HepG2 (cell line): ENCODE measurements around the gene ITGB5. TPM values are rescaled to one million over a fixed set of nuclear protein-coding genes. Genes with fewer than 3 reads are reported as not detected.
A peak's percentile ranks its signal among the peaks of the same experiment; 100 is the strongest.

Experiments used
- CC2D1A ChIP-seq: sonication (generic); formaldehyde crosslinking; IDR thresholded peaks from 2 replicates; pipeline ENCODE4 v1.8.1; 2023; ENCODE audit warnings: mild to moderate bottlenecking, missing genetic modification reagents
- CHD2 ChIP-seq: IDR thresholded peaks from 2 replicates; pipeline ENCODE4 v1.6.1; 2011; ENCODE audit warnings: low read depth, low read length, improper control_type of control experiment
- GPN1 ChIP-seq: sonication (generic); formaldehyde crosslinking; IDR thresholded peaks from 2 replicates; pipeline ENCODE4 v1.5.1; 2020; ENCODE audit warnings: missing genetic modification reagents, borderline replicate concordance
- HNRNPLL ChIP-seq: fragments of 200-400 bp; formaldehyde crosslinking; IDR thresholded peaks from 2 replicates; pipeline ENCODE4 v1.6.1; 2017; ENCODE audit warnings: mild to moderate bottlenecking, low read depth, low read length; ENCODE audit not compliant: poor library complexity, severe bottlenecking
- MYPOP ChIP-seq: sonication (generic); formaldehyde crosslinking; IDR thresholded peaks from 2 replicates; pipeline ENCODE4 v1.8.1; 2023; ENCODE audit warnings: mild to moderate bottlenecking, moderate library complexity, missing genetic modification reagents
- NCOA2 ChIP-seq: sonication (generic); formaldehyde crosslinking; IDR thresholded peaks from 2 replicates; pipeline ENCODE4 v1.8.0; 2022; ENCODE audit warnings: inconsistent platforms
- NR1H2 ChIP-seq: sonication (generic); formaldehyde crosslinking; IDR thresholded peaks from 2 replicates; pipeline ENCODE4 v1.8.1; 2022; ENCODE audit warnings: low read depth, missing genetic modification reagents, borderline replicate concordance
- PLSCR1 ChIP-seq: sonication (generic); formaldehyde crosslinking; IDR thresholded peaks from 2 replicates; pipeline ENCODE4 v1.5.0; 2020; ENCODE audit warnings: missing genetic modification reagents, mild to moderate bottlenecking, borderline replicate concordance
- RARA ChIP-seq: IDR thresholded peaks from 2 replicates; pipeline ENCODE4 v1.6.1; 2016; ENCODE audit warnings: missing genetic modification reagents, missing compliant biosample characterization
- TP53 ChIP-seq: sonication (generic); formaldehyde crosslinking; conservative IDR thresholded peaks from 2 replicates; pipeline ENCODE4 v1.4.0; 2020; ENCODE audit warnings: missing genetic modification reagents
- YY1 ChIP-seq: IDR thresholded peaks from 2 replicates; pipeline ENCODE4 v1.6.1; 2011; ENCODE audit warnings: low read length, low read depth, moderate library complexity, mild to moderate bottlenecking; ENCODE audit not compliant: insufficient read depth, insufficient replicate concordance
- ZC3H13 ChIP-seq: sonication (generic); formaldehyde crosslinking; IDR thresholded peaks from 2 replicates; pipeline ENCODE4 v1.8.1; 2023; ENCODE audit warnings: mild to moderate bottlenecking, missing genetic modification reagents, moderate library complexity
- ZEB1 ChIP-seq: IDR thresholded peaks from 2 replicates; pipeline ENCODE4 v1.6.1; 2012; ENCODE audit warnings: mild to moderate bottlenecking, low read depth, inconsistent platforms; ENCODE audit not compliant: insufficient replicate concordance
- ZKSCAN8 ChIP-seq: IDR thresholded peaks from 2 replicates; pipeline ENCODE4 v1.6.1; 2016; ENCODE audit warnings: borderline replicate concordance, missing genetic modification reagents, missing compliant biosample characterization
- ZNF34 ChIP-seq: sonication (generic); formaldehyde crosslinking; IDR thresholded peaks from 2 replicates; pipeline ENCODE4 v1.4.0; 2020; ENCODE audit warnings: mild to moderate bottlenecking, missing genetic modification reagents, borderline replicate concordance
- polyA plus RNA-seq, 8 experiments: library from polyadenylated mRNA; depleted of rRNA in 3 of 8; stranded (reverse) in 7 of 8; unstranded in 1 of 8; fragments of >200 nt; fragmentation: Illumina TruSeq in 4 of 8; extraction: Trizol in 4 of 8; gene quantifications; 2 replicates each; pipeline versions ENCODE4 v1.2.1 to v1.2.3, GENCODE V29; 2011 to 2016; ENCODE audit warnings: low read depth in 4 of 8, missing spikeins in 1 of 8, mixed read lengths in 1 of 8; ENCODE audit not compliant: insufficient read depth in 1 of 8
- total RNA-seq, 5 experiments: library from RNA; depleted of rRNA; stranded (reverse); fragments of >200 nt; fragmentation: Illumina TruSeq; extraction: Trizol; gene quantifications; 2 replicates each; pipeline ENCODE4 v1.2.3, GENCODE V29; 2016; ENCODE audit warnings: low read depth in 1 of 5
- TF ChIP-seq, protein P1 (sequence below): sonication (generic); formaldehyde crosslinking; IDR thresholded peaks from 2 replicates; pipeline ENCODE4 v1.9.0; 2022; ENCODE audit warnings: low read depth, missing genetic modification reagents
- TF ChIP-seq, protein P2 (sequence below): sonication (generic); formaldehyde crosslinking; IDR thresholded peaks from 2 replicates; pipeline ENCODE4 v1.4.0; 2020; ENCODE audit warnings: missing genetic modification reagents, low read depth, mild to moderate bottlenecking, borderline replicate concordance
- TF ChIP-seq, protein P3 (sequence below): sonication (generic); formaldehyde crosslinking; IDR thresholded peaks from 2 replicates; pipeline ENCODE4 v1.8.0; 2022; ENCODE audit warnings: mild to moderate bottlenecking, missing genetic modification reagents; ENCODE audit not compliant: insufficient replicate concordance
- TF ChIP-seq, protein P4 (sequence below): IDR thresholded peaks from 2 replicates; pipeline ENCODE4 v1.6.1; 2016; ENCODE audit warnings: missing compliant biosample characterization, missing genetic modification reagents, borderline replicate concordance

The ITGB5 gene
- total and polyA plus RNA-seq, 2 of the 13 experiments (the other 11 are each of a cell fraction or from before 2014, with no cell fraction given): 74.1 to 343 TPM

DNA sequence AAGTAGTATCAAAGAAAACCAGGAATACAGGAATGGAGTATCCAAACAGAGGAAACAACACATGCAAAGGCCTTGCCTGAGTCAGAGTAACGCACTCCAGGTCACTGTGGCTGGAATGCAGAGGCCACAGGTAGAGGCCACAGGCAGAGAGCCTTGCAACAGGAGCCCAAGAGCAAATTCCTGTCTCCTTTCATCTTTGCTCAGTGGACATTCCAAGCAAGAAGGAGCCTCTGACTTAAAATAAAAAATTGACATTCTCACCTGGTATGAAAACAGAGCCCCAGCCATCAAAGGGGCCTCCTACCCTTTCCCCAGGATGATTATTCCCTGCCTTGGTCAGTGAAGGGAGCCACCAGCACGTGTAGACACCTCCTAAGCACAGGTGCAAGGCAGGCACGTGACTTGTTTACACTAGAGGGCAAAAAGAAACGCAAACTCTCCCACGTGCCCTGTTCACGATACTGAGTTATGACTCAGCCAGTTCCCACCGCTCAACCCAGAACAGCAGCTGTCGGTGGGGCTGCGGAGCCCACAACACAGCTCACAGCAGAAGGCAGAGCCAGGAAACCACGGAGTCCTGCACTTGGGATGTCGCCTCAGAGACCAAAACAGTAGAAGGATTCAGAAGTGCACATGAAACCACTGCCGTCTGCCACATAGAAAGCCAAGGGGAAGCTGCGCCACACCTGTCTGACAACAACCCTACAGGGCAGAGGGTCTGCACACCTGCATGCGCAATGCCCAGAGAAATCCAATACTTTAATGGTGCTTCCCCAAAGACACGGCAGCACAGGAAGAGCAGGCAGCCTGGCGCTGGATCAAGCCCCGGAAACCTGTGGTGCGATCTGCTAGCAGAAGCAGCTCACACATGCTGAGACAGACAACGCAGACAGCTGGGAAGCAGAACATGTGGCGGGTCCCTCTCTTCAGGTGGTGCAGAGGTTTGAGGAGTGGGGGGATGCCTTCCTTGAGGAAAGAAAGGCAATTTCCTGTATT, 52.1 kb downstream of the ITGB5 start (continued):
- TF ChIP-seq, protein P1, sequence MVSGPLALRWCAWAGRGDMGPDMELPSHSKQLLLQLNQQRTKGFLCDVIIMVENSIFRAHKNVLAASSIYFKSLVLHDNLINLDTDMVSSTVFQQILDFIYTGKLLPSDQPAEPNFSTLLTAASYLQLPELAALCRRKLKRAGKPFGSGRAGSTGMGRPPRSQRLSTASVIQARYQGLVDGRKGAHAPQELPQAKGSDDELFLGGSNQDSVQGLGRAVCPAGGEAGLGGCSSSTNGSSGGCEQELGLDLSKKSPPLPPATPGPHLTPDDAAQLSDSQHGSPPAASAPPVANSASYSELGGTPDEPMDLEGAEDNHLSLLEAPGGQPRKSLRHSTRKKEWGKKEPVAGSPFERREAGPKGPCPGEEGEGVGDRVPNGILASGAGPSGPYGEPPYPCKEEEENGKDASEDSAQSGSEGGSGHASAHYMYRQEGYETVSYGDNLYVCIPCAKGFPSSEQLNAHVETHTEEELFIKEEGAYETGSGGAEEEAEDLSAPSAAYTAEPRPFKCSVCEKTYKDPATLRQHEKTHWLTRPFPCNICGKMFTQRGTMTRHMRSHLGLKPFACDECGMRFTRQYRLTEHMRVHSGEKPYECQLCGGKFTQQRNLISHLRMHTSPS: 0 out of 2 replicates have a peak, but pooled peaks have one; percentile 22
- TF ChIP-seq NCOA2 (CRISPR knock-in tag): peak; percentile 88
- TF ChIP-seq, protein P2, sequence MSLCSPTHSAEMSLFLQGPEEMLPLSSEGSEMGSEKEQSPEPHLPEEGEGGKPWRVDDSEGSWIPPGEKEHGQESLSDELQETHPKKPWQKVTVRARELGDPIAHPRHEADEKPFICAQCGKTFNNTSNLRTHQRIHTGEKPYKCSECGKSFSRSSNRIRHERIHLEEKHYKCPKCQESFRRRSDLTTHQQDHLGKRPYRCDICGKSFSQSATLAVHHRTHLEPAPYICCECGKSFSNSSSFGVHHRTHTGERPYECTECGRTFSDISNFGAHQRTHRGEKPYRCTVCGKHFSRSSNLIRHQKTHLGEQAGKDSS (CRISPR knock-in tag): no peak
- no peak for TF ChIP-seq CC2D1A (CRISPR knock-in tag)
- no peak for TF ChIP-seq HNRNPLL
- peak; percentile 98 for TF ChIP-seq ZEB1
- TF ChIP-seq ZNF34 (CRISPR knock-in tag): 0 out of 2 replicates have a peak, but pooled peaks have one; percentile 30
- no peak; the same call in 1 of the 2 replicates for TF ChIP-seq NR1H2 (CRISPR knock-in tag)
- TF ChIP-seq RARA (CRISPR knock-in tag): peak; percentile 88
- TF ChIP-seq, protein P3, sequence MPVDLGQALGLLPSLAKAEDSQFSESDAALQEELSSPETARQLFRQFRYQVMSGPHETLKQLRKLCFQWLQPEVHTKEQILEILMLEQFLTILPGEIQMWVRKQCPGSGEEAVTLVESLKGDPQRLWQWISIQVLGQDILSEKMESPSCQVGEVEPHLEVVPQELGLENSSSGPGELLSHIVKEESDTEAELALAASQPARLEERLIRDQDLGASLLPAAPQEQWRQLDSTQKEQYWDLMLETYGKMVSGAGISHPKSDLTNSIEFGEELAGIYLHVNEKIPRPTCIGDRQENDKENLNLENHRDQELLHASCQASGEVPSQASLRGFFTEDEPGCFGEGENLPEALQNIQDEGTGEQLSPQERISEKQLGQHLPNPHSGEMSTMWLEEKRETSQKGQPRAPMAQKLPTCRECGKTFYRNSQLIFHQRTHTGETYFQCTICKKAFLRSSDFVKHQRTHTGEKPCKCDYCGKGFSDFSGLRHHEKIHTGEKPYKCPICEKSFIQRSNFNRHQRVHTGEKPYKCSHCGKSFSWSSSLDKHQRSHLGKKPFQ: peak; percentile 100
- TF ChIP-seq GPN1: no peak
- TF ChIP-seq, protein P4, sequence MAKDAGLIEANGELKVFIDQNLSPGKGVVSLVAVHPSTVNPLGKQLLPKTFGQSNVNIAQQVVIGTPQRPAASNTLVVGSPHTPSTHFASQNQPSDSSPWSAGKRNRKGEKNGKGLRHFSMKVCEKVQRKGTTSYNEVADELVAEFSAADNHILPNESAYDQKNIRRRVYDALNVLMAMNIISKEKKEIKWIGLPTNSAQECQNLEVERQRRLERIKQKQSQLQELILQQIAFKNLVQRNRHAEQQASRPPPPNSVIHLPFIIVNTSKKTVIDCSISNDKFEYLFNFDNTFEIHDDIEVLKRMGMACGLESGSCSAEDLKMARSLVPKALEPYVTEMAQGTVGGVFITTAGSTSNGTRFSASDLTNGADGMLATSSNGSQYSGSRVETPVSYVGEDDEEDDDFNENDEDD (CRISPR knock-in tag): peak; percentile 83; the same call in 1 of the 2 replicates
- TF ChIP-seq PLSCR1: no peak
- TF ChIP-seq CHD2: no peak
- TF ChIP-seq MYPOP: peak; percentile 70; the same call in 1 of the 2 replicates
- no peak; the same call in 1 of the 2 replicates for TF ChIP-seq TP53 (CRISPR knock-in tag)
- peak; percentile 70; the same call in 1 of the 2 replicates for TF ChIP-seq ZKSCAN8 (CRISPR knock-in tag)
- no peak for TF ChIP-seq ZC3H13 (CRISPR knock-in tag)
- TF ChIP-seq YY1: peak; percentile 10
